GM18498 (cell line): Measurements from ENCODE around the gene ARID4A.
"Not testable (repeated sequence)": the region's sequence is repeated elsewhere in the genome, so short reads cannot be mapped to it uniquely, and the experiment has no call there.

ENCODE experiments used
- ATAC-seq: cut with Tn5 transposase; IDR thresholded peaks from one replicate; pipeline ENCODE4 v1.9.1; 2021; ENCODE audit warnings: mild to moderate bottlenecking, moderate library complexity; ENCODE audit not compliant: unreplicated experiment

Gene ARID4A

DNA sequence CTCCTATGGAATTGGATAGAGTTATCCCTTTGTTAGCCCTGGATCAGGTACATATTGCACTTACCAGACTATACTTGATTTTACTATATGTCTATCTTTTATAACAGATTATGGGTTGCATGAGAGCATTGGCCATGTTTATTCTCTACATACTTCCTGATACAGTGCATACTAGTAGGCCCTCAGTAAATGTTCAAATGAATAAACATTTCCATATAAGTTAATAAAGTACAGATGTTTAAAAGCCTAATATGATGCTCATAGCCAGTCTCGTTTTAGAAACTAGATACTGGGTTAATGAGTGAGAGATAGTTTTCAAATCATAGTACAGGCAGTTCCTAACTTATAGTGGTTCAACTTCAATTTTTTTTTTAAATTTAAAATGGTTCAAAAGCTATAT, 57.9 kb downstream of the ARID4A start:
- ATAC-seq, result no peak

DNA sequence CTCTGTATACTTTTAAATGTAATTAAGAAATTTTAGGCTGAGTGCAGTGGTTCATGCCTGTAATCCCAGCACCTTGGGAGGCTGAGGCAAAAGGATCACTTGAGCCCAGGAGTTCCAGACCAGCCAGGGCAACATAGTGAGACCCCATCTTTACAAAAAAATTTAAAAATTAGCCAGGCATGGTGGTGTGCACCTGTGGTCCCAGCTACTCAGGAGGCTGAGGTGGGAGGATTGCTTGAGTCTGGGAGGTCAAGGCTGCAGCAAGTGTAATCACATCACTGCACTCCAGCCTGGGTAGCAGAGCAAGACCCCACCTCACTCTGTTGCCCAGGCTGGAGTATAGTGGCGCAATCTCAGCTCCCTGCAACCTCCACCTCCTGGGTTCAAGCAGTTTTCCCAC, 63.9 kb downstream of the ARID4A start:
- ATAC-seq, result not testable (repeated sequence)

GRCh38 chr14:58362798-58363412, 64.5 kb downstream of the ARID4A start:
- ATAC-seq, result no peak

- no peak for ATAC-seq
Observed at GRCh38 chr14:58364316-58364715, 66.0 kb downstream of the ARID4A start.

DNA sequence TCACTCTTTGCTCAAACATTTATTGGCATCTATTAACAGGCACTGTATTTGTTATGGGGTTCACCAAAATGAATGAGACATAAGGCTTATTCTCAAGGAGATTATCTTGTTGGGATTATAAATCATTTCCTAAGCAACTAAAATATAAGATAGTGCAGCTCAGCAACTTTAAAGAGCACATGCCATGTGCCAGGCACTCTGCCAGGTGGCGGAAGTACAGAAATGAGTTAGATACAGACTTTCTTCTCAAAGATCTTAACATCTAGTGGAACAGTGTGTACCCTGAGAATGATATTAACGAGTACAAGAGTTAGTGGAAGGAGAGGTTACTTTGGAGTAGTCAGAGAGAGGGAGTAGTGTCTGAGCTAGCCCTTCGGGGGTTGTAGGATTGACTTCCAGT, 68.9 kb downstream of the ARID4A start:
- ATAC-seq, result no peak

- ATAC-seq, result no peak
Observed at GRCh38 chr14:58368956-58369355, 70.6 kb downstream of the ARID4A start.

DNA sequence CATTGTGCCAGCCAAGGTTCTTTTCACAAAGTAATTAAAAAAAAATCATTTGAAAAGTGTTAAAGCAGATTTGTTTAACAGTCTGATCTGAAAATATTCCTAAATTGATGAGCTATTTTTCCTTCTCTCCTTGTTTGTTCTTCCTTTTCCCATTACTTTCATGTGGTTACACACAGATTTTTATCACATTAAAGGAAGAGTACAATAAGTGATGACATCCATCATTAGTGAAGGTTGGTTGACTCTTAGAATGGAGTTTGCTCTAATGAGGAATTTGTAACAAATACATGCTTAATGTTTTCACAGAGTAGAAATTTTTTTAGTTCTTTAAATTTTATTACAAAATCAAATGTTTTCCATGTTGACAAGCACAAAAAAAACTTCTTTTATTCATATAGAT, 78.4 kb downstream of the ARID4A start:
- no peak for ATAC-seq

DNA sequence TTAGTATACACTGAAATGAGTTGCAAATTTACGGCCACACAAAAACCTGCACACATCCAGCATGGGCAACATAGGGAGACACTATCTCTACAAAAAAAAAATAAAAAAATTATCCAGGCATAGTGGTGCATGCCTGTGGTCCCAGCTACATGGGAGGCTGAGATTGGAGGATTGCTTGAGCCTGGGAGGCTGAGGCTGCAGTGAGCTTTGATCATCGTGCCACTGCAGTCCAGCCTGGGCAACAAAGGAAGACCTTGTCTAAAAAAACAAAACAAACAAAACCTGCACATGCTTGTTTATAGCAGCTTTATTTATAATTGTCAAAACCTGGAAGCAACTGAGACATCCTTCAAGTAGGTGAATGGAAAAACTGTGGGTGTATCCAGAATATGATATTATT, 92.5 kb downstream of the ARID4A start:
- ATAC-seq, result no peak

DNA sequence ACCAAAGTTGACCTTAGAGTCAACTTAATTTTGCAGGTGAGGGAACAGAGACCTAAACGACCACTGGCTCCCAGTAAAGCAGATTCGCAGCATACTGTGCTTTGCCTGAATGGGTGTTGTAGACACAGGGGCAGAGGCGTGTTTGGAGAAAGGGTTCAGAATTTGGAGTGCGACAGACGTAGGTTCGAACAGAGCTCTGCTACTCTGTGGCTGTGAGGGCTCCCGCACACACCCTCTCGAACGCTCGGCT, 97.1 kb downstream of the ARID4A start:
- ATAC-seq, result no peak

- ATAC-seq, result peak; percentile 96
Observed at GRCh38 chr14:58395812-58396788, 97.7 kb downstream of the ARID4A start, which contains the start of gene TOMM20L. TSS of gene TOMM20L (plus strand) at chr14:58395930. CDS start at chr14:58395958, 28 bp downstream.

DNA sequence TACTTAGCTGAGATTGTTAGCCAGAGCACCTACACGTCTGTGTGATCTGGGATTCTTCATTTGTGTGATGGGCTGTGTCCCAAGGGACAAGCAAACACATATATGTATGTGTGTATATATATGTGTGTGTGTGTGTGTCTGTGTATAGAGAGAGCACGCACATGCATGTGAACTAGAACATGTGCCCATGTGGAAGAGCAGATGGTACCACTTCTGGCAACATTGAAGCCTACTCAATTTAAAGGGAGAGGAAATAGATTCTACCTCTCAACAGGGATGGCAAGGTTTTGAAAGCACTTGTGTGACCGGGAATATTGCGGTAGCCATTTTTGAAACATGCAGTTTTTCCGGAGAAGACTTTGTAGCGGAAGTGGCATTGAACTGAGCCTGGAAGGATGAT, 98.8 kb downstream of the ARID4A start:
- ATAC-seq, result no peak

DNA sequence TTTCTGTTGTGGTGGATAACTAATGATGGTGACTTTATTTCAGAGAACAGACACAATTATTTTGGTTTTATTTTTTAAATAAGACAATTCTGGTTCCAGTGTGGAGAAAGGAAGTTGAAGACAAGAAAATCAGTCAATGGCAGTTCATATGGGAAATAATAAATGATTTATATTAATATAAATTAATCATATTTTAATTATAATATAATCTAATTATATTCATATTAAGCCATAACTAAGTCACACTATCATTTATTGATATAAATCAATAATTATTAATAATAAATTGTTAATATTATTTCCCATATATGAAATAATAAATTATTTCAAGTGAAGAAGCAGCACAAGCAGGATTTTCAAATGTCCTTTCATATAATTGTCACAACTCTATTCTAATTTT, 100.1 kb downstream of the ARID4A start:
- no peak for ATAC-seq

DNA sequence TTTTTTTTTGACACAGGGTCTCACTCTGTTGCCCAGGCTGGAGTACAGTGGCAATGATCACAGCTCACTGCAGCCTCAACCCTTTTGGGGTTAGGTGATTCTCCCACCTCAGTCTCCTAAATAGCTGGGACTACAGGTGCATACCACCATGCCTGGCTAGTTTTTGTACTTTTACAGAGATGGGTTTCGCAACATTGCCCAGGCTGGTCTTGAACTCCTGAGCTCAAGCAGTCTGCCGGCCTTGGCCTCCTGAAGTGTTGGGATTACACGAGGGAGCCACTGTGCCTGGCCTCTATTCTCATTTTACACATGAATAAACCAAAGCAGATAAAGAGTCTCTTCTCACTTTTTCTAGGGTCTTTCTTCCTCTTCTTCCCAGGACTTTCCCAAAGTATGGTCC, 100.5 kb downstream of the ARID4A start:
- ATAC-seq, result no peak

GRCh38 chr14:58401587-58401986, 103.2 kb downstream of the ARID4A start:
- no peak for ATAC-seq

- ATAC-seq, result no peak
Observed at GRCh38 chr14:58408681-58409215, 110.4 kb downstream of the ARID4A start.

DNA sequence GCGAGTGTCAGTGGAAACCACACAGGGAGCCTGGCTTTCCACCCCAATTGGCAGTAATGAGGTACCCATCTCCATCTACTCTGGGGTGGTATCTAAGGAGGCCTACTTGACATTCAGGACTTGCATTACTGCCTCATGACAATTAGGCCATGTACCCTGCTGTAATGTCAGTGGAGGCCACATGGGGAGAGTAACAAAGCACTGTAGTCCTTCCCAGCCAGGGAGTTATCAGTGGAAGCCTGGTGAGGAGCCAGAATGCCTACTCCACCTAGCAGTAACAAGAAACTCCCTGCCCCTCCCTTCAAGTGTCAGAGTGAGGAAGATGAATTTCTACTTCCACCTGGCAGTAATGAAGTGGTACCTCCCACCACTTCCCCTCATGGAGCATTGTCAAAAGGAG, 116.5 kb downstream of the ARID4A start:
- ATAC-seq, result no peak

- ATAC-seq, result no peak
Observed at GRCh38 chr14:58415636-58416547, 117.5 kb downstream of the ARID4A start.

DNA sequence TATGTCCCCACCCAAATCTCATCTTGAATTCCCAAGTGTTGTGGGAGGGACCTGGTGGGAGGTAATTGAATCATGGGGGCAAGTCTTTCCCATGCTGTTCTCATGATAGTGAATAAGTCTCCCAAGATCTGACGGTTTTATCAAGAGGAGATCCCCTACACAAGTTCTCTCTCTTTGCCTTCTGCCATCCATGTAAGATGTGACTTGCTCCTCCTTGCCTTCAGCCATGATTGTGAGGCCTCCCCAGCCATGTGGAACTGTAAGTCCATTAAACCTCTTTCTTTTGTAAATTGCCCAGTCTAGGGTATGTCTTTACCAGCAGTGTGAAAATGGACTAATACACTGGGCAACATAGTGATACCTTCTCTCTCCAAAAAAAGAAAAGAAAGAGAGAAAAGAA, 118.6 kb downstream of the ARID4A start:
- not testable (repeated sequence) for ATAC-seq
